Ishikawa (cell line): Measurements from ENCODE around the gene DMD.

Experiments used
- CEBPB ChIP-seq: IDR thresholded peaks from 2 replicates; pipeline ENCODE4 v1.6.1; 2012
- EGR1 ChIP-seq: IDR thresholded peaks from 2 replicates; pipeline ENCODE4 v1.6.1; 2012
- NFIC ChIP-seq: IDR thresholded peaks from 2 replicates; pipeline ENCODE4 v1.6.1; 2012
- RAD21 ChIP-seq: IDR thresholded peaks from 2 replicates; pipeline ENCODE4 v1.6.1; 2012; ENCODE audit warnings: low read depth
- TAF1 ChIP-seq: IDR thresholded peaks from 2 replicates; pipeline ENCODE4 v1.6.1; 2012; ENCODE audit warnings: low read depth, mild to moderate bottlenecking
- TF ChIP-seq, protein P1 (sequence below): IDR thresholded peaks from 2 replicates; pipeline ENCODE4 v1.6.1; 2012

DNA sequence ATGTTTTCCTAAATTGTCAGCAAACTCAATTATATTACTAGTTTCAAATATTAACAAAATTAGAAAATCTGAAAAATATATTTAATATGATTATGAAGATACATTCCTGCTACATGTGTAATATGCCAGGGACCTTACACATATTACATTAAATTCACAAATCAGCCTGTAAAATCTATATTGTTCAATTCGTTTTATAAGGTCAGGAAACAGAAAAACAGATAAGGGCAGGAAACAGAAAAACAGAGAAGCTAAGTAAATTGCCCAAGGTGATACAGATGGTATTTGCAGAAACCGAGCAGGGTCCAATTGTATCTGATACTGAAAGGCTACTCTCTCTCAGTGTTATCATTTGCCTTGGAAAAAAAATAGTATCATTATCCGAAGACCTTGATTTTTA is 739.0 kb downstream of the DMD start:
- TF ChIP-seq RAD21 (no peak), NFIC (no peak), TAF1 (no peak), EGR1 (no peak), CEBPB (no peak)
- TF ChIP-seq, protein P1, sequence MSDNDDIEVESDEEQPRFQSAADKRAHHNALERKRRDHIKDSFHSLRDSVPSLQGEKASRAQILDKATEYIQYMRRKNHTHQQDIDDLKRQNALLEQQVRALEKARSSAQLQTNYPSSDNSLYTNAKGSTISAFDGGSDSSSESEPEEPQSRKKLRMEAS = no peak
